Activated CD8-positive, alpha-beta memory T cell treated with anti-CD3 and anti-CD28 coated beads for 4 hours (primary cell): Measurements from ENCODE around the gene PARP9.
A peak's percentile ranks its signal among the peaks of the same experiment; 100 is the strongest.
"Not testable (repeated sequence)": the region's sequence is repeated elsewhere in the genome, so short reads cannot be mapped to it uniquely, and the experiment has no call there.

Source experiments
- DNase-seq, 2 donors: peaks; one replicate each; pipeline ENCODE4 v3.0.0-alpha.2; 2020; ENCODE audit warnings: low read depth in 2 of 2

Gene PARP9

DNA sequence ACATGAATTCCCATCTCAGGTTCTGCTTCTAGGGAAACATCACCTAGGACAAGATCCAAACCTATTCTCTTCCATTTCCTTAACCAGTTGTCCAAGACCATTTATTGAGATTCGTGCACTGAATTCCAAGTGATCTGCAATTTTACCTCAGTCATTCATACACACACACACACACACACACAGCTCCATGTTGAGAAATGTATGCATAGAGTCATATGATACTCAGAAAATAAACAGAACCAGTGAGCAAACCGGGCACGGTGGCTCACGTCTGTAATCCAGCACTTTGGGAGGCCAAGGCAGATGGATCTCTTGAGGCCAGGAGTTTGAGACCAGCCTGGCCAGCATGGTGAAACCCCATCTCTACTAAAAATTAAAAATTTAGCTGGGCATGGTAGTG, 43.2 kb downstream of the PARP9 start:
- no peak for DNase-seq

DNA sequence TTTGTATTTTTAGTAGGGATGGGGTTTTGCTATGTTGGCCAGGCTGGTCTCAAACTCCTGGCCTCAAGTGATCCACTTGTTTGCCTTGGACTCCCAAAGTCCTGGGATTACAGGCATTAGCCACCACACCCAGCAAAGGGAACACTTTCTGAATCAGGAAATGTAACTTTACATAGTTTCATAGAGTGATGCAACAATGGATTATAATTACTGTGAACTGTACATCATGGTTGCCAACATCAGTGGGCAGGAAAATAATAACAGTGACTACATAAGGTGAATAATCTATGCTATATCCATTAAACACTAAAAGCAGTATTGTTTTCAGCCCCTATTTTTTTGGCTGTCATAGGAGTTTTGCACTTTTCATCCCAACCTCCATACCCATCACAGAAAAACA, 44.4 kb downstream of the PARP9 start:
- no peak for DNase-seq

DNA sequence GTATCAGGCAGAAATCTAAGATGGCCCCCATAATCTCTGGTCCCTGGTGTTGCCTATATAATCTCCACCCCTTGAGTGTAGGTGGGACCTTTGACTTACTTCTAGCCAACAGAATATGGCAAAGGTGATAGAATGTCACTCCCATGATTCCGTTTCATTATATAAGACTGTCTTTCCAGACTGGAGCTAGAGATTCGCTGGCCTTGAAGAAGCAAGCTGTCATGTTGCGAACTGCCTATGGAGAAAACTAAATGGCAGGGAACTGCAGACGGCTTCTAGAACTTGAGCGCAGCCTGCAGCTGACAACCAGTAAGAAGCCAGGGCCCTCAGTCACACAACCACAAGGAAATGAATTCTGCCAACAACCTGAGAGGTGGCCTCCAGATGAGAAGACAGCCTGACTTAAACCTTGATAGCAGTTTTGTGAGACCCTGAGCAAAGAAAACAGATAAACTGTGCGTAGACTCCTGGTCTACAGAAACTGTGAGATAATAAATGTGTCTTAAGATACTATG, 47.2 kb downstream of the PARP9 start:
- no peak for DNase-seq

GRCh38 chr3:122515870-122516269, 48.2 kb downstream of the PARP9 start:
- no peak for DNase-seq

GRCh38 chr3:122515020-122515468, 49.1 kb downstream of the PARP9 start:
- no peak for DNase-seq

- peak; percentile 72 to 77 for DNase-seq
Observed at GRCh38 chr3:122514123-122515019, 49.7 kb downstream of the PARP9 start, which contains the start of gene KPNA1. TSS of gene KPNA1 (minus strand) at chr3:122514939. CDS start at chr3:122496565, 18,374 bp downstream.

DNA sequence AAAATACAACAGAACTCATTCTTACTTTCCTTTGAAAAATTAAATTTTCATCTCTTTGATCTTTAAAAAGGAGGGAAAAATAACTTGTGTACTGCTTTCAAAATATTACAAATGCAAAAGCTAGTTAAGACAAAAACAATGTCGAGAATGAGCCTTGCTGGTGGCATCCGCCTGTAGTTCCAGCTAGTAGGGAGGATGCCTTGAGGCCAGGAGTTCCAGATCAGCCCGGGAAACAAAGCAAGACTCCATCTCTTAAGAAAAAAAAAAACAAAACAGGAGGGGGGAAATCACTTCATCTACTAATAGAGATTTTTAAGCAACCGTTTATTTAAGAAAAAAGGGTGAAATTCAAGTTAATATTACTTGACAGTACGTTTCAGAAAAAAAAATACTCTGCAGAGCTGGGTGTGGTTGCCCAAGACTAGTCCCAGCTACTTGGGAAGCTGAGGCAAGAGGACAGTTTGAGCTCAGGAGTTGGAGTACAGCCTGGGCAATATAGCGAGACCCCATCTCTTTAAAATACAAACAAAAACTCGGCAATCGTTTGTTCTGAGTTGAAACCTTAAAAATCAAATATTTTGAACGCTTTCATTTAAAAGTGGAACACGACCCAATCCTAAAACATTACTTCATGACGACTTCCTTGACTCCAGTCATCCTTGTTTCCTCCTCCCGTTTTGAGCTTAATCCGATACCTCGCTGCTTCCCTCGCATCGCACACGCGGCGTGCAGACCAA, 50.5 kb downstream of the PARP9 start:
- DNase-seq = no peak

DNA sequence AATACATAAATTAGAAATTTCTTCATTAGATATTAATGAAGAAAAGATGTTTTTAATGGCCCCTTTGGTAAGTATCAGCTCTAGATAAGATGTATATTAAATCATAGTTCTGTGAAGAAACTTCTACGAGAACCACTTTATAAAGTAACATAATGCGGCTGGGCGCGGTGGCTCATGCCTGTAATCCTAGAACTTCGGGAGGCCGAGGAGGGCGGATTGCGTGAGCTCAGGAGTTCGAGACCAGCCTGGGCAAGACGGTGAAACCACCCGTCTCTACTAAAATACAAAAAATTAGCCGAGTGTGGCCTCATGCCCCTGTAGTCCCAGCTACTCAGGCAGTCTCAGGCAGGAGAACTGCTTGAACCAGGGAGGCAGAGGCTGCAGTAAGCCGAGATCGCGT, 51.8 kb downstream of the PARP9 start:
- no peak for DNase-seq

GRCh38 chr3:122510878-122511535, 53.1 kb downstream of the PARP9 start:
- no peak for DNase-seq

GRCh38 chr3:122508944-122509343, 55.2 kb downstream of the PARP9 start:
- DNase-seq = not testable (repeated sequence)

GRCh38 chr3:122508135-122508914, 55.8 kb downstream of the PARP9 start:
- DNase-seq = no peak

GRCh38 chr3:122506450-122506849, 57.6 kb downstream of the PARP9 start:
- DNase-seq = no peak

DNA sequence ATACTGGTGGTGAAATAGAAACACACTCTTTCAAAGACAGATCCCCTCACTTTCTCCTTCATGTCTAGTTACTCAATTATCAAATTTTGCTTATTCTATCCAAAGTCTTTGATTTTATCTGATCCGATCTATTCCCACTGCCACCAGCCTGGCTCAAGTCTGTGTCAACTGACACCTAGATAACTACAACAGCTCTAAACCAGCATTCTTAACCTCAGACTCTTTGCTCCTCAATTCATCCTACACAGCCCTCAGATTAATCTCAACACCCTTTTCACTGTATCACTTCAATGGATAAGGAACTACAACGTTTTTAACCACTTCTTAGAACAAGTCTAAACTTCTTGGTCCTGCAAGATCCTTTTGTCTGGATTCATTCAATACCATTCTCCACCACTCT, 58.4 kb downstream of the PARP9 start:
- no peak for DNase-seq

GRCh38 chr3:122502941-122503340, 61.2 kb downstream of the PARP9 start:
- DNase-seq = no peak

- DNase-seq = no peak
Observed at GRCh38 chr3:122502139-122502538, 62.0 kb downstream of the PARP9 start.

DNA sequence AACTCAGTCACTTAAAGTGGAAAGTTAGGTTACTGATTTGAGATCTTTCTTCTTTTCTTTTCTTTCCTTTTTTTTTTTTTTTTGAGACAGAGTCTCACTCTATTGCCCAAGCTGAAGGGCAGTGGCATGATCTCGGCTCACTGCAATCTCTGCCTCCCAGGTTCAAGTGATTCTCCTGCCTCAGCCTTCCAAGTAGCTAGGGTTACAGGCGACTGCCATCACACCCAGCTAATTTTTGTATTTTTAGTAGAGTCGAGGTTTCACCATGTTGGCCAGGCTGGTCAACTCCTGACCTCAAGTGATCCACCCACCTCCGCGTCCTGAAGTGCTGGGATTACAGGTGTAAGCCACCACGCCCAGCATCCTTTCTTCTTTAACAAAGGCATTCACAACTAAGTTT, 63.1 kb downstream of the PARP9 start:
- DNase-seq = not testable (repeated sequence)

- no peak for DNase-seq
Observed at GRCh38 chr3:122498152-122498551, 65.9 kb downstream of the PARP9 start.

DNA sequence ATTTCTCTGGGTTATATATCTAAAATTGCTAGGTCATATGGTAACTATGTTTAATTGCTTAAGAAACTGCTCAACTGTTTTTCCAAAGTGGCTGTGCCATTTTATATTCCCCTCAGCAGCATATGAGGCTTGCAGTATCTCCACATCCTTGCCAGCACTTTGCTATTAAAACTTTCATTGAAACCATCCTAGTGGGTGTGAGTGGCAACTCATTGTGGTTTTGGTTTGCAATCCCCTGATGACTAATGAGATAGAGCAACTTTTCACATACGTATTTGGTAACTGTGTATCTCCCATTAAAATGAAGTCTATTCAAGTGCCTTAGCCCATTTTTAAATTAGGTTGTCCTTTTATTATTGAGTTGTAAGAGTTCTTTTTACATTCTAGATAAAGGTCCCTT, 66.7 kb downstream of the PARP9 start:
- peak in 1 of 2 donors; percentile 22 for DNase-seq

DNA sequence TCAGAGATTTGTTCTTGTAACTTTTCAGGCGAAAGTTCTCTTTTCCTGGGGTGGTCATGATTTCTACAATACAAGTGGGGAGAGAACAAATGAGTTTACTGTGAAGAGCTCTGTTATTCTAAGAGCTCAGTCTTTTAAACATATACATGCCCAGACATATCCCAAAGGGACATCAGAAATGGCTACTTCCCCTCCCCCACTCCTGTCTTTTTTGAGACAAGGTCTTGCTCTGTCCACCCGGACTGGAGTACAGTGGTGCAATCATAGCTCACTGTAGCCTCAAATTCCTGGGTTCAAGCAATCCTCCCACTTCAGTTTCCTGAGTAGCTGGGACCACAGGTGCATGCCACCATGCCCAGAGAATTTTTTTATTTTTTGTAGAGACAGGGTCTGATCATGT, 67.6 kb downstream of the PARP9 start:
- no peak for DNase-seq

DNA sequence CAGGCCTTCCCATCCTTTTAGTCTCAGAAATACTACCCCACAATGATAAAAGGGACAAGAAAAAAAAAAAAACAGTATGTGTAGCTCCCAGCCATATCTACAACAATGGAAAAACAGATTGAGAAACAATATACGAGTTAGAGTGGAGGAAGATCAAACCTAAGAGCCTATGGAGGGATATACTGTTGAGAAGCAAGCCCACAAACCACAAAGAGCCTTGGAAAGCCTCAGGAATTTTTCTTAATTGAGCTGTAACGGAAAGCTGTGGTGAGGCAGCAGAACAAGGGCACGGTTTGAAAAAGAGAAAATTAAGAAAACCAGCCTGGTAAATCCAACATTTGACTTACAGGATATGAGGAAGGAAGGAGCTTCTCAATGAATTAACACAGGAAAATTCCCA, 70.8 kb downstream of the PARP9 start:
- no peak for DNase-seq

DNA sequence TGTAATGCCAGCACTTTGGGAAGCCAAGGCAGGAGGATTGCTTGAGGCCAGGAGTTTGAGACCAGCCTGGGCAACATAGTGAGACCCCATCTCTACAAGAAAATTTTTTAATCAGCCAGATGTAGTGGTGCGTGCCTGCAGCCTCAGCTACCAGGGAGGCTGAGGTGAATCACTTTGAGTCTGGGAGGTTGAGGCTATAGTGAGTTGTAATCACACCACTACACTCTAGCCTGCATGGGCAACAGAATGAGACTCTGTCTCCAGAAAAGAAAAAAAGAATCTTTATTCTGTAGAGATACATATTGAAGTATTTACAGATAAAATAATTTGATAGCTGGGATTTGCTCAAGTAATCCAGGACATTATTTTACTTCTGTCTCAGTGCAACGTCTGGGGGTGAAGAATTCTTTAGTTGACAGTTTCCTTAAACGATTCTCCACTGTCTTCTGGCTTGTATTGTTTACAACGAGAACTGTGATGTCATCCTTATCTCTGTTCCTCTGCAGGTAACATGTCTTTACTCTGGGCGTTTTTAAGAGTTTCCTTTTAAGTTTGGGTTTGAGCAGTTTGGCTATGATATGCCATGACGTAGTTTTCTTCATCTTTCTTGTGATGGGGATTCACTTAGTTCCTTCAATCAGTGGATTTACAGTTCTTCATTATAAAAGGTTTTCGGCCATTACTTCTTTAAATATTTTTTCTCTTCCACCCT, 75.7 kb downstream of the PARP9 start:
- DNase-seq = no peak
